H1 (cell line): ENCODE data around the gene FOXD2. TPM values are rescaled to one million over a fixed set of nuclear protein-coding genes. Genes with fewer than 3 reads are reported as not detected.

Source experiments
- CHD7 ChIP-seq: fragments of 300-600 bp; sonication (generic); IDR thresholded peaks from 2 replicates; pipeline ENCODE4 v1.7.1; 2012; ENCODE audit warnings: low read length, moderate library complexity, mild to moderate bottlenecking, inconsistent platforms; ENCODE audit not compliant: insufficient replicate concordance
- GTF2F1 ChIP-seq: IDR thresholded peaks from 2 replicates; pipeline ENCODE4 v1.6.1; 2012; ENCODE audit warnings: low read depth, low read length, improper control_type of control experiment, borderline replicate concordance
- polyA plus RNA-seq, 7 experiments: library from polyadenylated mRNA; depleted of rRNA in 3 of 7; stranded (reverse) in 5 of 7; unstranded in 2 of 7; fragments of >200 nt in 5 of 7; fragments of 200-250 nt in 2 of 7; gene quantifications; 1 replicate in 5 of 7; 2 replicates in 1 of 7; 4 replicates in 1 of 7; pipeline versions ENCODE4 v1.2.1 to v1.2.3, GENCODE V29; 2011 to 2013; ENCODE audit warnings: missing spikeins in 2 of 7, mixed read lengths in 2 of 7
- total RNA-seq: library from RNA; stranded (reverse); fragmentation: NEBNext Ultra II Directional; extraction: Animal tissue kit (Norgen Biotek cat#: 25700); gene quantifications from 2 replicates; pipeline ENCODE4 v1.2.1, GENCODE V29; 2021

FOXD2 gene
- total and polyA plus RNA-seq, 2 of the 8 experiments (the other 6 are each of a cell fraction or from before 2014, with no cell fraction given): not detected

GRCh38 chr1:47389731-47390130, 48.1 kb upstream of the FOXD2 start (continued):
- TF ChIP-seq CHD7 (no peak), GTF2F1 (no peak)
